GM11168 (cell line): ENCODE results near the gene TERT.

ENCODE experiments used
- in situ Hi-C: fragments of 300-500 bp; cut with MboI; formaldehyde crosslinking; loops from one replicate; pipeline ENCODE4 v1.12.0; 2022; ENCODE audit warnings: low sequenced_read_pairs; ENCODE audit not compliant: unreplicated experiment

TERT gene

GRCh38 chr5:1265461-1266455 lies 29.1 kb downstream of the TERT start:
- in situ Hi-C loops: loop anchor here (5.0 kb wide), 1 partner anchor 42 kb away; no protein-coding TSS in a partner anchor

DNA sequence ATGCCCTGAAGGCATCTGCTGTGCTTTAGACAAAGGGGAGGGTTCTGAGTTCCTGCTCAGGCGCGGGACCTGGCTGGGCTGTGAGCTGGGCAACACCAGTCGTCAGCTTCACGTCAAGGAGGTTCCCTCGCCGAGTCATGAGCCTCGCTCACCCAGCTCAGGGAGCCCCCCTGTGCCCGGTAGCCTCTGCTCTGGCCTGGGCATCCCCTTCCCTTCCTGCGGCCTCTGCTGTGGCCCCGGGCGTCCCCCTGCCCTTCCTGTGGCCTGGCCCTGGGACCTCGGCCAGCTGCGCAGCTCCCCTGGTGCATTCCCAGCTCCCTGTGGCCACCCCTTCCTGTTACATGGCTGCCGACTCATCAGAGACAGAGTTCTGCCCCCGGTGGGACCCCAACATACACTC lies 29.8 kb downstream of the TERT start:
- in situ Hi-C loops: loop anchor here (5.0 kb wide), 1 partner anchor 42 kb away; no protein-coding TSS in a partner anchor

- in situ Hi-C loops: no loop called here
These were observed 30.7 kb downstream of the TERT start for GRCh38 chr5:1264211-1264610.

DNA sequence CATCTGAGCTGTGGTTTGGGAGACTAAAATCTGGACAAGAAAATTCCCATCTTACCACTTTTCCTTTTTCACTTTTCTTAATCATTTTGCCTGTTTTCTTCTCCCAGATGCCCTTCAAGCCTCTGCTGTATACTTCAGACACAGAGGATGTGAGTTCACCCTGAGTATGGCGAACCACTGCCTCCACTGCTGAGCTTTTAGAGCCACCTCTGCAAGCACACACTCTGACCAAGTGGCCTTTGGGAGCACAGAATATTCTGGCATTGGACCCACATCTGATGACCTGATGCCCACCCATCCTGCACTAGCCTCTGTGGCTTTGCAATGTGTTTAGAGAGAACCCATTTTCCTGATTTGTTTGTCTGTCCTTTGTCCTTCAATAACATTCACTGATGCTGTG lies 32.5 kb downstream of the TERT start:
- in situ Hi-C loops: no loop called here

GRCh38 chr5:1261643-1262042 lies 33.2 kb downstream of the TERT start:
- in situ Hi-C loops: no loop called here

GRCh38 chr5:1259806-1260480 lies 34.9 kb downstream of the TERT start:
- in situ Hi-C loops: no loop called here

DNA sequence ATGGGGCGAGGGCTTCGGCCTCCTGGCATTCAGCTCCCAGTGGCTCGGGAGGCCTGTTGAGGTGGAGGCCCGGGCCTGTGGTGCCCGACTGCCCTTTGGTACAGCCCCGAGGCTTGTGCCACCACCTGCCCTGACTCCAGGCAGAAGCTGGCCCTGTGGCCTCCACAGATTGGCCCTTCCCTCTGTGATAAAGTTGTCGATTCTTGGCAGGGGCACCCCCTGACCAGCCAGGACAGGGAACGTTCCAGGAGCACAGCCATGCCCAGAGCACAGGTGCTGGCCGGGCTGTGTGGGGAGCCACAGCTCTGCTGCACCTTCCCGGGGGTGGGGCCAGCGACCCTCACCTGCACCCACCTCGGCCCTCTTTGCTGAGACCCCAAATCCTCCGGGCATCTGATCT lies 37.0 kb downstream of the TERT start:
- in situ Hi-C loops: no loop called here

DNA sequence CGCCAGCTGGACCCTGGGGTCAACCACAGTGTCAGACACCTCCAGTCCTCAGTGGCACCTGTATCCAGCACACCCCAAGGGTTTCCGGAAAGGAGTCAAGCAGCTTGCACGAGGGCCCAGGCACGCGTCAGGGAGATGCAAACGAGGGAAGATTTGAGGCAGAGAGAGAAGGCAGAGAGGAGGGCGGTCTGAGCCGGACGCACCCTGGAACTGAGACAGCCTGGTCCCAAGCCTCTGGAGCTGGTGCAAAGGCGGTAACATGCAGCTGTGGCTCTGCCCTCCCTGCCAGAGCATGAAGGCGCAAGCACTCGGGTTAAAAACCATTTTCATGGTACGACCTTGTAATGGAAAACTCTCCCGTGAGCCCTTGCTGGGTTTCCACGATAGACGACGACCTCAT lies 37.5 kb downstream of the TERT start:
- in situ Hi-C loops: no loop called here

DNA sequence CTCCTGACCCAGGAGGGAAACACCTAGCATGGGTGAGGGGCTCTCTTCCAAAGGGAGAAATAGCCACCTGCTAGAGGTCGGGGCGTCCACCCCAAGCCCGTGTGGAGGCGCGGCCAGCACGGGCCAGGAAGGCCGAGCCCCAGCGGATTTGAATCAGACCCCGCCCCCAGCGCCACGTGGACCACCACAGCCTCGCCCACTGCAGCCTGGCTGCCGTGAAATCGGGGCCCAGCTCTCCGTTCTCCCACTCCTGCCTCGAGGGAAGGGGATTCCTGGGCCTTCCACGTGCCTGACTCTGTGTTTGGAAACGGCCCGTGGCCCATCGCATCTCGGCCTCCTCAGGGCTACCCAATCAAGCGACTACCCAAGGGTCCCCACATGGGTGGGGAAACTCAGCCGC lies 38.1 kb downstream of the TERT start:
- in situ Hi-C loops: no loop called here

GRCh38 chr5:1255081-1255561 lies 39.7 kb downstream of the TERT start:
- in situ Hi-C loops: no loop called here

GRCh38 chr5:1254196-1254595 lies 40.7 kb downstream of the TERT start:
- in situ Hi-C loops: no loop called here

DNA sequence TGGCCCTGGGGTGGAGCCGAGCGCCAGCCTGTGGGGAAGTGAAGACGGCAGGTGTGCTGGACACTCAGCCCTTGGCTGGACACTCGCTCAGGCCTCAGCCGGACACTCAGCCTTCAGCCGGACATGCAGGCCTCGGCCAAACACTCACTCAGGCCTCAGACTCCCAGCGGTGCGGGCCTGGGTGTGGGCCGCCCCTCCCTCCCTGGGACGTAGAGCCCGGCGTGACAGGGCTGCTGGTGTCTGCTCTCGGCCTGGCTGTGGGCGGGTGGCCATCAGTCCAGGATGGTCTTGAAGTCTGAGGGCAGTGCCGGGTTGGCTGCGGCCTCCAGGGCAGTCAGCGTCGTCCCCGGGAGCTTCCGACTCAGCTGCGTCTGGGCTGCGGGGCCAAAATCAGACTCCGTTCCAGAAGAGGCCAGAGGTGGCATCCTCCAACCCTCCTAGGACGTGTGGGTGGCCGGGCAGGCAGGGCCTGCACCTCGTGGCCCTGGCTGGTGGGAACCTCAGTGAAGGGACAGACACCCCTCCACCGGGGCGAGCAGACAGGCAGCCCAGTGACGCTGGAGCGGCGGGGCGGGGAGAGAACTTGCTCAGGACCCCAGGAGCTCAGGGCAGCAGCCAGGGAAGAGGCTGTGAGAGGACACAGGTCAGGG lies 41.3 kb downstream of the TERT start:
- in situ Hi-C loops: no loop called here

GRCh38 chr5:1252681-1253080 lies 42.2 kb downstream of the TERT start:
- in situ Hi-C loops: no loop called here

DNA sequence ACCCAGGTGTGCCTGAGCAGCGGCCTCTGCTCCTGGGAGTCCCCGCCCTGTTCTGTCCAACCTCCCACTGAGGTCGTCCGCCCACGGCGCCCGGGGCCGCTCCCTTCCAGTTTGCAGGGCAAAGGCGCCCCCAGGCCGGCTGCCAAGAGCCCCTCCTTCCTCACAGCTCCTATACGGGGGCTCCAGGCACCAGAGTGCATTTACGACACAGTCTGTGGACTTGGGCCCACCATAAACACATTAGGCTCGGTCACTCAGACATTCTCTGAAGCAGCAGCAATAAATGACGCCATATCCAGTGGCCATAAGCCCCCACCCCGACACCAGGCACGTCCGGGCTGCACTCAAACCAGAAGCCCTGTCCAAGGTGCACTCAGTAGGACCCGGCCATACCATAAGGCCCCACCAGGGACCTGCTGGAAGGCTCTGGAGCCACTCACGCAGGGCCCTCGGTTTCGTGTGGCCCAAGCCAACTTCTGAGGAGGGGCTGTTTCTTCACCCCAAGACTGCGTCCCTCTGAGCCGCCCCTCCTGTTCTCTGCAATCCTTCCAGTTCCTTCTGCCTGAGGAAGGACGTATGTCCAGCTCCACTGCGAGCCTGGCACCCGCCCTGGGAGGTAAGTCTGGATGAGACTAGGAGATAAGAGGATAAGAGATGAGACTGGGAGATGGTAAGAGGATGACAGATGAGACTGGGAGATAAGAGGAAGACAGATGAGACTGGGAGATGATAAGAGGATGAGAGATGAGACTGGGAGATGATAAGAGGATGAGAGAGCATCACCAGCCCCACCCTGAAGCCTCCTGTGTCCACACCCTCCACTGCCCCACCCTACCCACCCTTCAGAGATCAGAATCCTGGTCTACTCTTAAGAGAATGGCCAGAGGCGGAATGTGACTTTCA lies 42.9 kb downstream of the TERT start:
- in situ Hi-C loops: no loop called here

GRCh38 chr5:1249366-1250280 lies 45.2 kb downstream of the TERT start:
- in situ Hi-C loops: no loop called here

DNA sequence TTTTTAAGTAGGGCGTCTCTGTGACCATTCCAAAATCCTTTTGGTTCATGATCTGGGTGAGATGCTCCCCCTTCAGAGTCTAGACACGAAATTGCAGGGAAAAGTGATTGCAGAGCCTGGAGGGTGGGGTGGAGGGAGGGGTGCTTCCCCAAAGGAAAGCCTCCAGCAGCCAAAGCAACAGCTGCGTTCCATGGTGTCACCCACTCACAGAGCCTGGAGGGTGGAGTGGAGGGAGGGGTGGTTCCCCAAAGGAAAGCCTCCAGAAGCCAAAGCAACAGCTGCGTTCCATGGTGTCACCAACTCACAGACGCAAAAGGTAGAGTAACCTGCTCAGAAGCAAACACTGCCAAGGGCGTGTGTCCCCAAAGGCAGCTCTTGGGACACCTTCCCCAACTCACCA lies 47.1 kb downstream of the TERT start:
- in situ Hi-C loops: no loop called here

DNA sequence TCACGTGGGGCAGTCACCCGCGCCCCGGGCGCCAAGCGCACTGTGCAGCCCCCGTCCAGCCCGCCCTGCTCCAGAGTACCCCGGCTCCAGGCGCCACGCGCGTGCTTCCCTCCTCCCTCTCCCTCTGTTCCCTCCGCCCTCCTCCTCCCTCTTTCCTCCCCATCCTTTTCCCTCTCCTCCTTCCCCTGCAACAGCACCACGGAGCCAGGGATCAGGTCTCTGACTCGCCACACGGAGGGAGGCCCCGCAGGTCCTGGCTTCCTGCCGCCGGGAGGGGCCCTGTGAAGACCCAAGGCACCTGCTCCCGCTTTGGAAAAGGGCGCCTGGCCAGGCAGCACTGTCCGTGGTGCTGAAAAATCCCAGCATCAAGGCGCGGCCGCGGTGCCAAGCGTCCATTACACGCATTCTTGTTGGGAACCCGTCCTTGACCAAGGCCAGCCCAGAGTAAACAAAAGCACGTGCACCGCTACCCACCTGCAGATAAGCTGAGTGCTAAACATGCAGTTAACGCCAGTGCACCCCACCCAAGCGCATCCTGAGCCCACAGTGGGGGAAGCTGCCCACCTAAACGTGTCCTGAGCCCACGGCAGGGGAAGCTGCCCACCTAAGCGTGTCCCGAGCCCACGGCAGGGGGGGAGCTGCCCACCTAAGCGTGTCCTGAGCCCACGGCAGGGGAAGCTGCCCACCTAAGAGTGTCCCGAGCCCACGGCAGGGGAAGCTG lies 48.0 kb downstream of the TERT start:
- in situ Hi-C loops: no loop called here

- in situ Hi-C loops: no loop called here
These were observed 48.8 kb downstream of the TERT start for GRCh38 chr5:1245905-1246576.
